ENCODE measurements around the gene RAB21. TPM values are rescaled to one million over a fixed set of nuclear protein-coding genes. Genes with fewer than 3 reads are reported as not detected.
"Not testable (repeated sequence)": the region's sequence is repeated elsewhere in the genome, so short reads cannot be mapped to it uniquely, and the experiment has no call there.

RAB21 gene
- polyA plus RNA-seq, 1 donor: 76.8 TPM

DNA sequence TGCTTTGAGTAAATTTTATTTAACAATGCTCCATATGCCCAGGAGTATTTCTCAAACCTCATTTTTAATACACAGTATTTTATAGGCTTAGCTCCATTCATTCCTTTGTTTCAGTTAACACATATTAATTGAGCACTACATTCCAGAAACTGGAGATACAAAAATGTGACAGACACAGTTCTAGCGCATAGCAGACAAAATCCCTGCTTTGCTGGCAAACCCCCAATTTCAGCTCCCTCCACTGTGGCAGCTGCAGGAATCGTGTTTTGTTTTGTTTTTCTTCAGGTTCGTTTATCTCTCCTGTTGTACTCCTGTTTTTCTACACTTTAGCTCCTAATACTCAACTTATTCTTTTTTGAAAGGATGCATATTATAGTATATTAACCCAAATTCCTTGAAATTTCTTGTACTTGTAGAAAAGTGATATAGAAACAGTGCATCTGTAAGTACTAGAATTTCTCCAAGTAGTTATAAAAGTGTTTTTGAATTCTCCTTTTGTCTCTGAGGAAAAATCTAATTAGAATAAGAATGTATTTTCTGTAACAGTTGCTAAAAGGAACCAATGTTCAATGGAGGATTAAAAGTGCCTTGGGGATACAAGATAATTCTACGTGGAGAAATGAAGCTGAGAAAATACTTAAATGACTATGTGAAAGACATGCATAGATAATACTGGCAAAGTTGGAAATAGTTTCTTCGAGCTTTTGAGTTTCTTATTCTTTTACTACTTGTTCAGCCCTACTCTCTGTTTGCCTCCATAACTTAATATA, 6.4 kb upstream of the RAB21 start:
- DNase-seq: no peak

DNA sequence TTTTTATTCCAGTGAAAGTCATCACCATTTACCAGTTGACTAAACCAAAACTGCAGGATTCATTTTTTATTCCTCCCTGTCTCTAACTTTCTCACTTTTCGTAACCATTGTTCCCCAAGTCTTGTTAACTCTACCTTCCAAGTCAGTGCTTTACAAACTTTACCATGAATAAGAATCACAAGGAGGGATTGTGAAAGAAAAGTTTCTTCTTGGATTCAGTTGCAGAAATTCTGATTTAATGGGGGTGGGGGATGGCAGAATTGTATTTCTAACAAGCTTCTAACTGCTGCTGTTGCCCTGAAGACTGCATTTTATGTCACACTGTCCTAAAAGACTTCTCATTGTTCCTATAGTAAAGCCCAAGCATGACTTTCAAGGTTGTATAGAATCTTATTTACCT, 5.0 kb upstream of the RAB21 start:
- DNase-seq: no peak

GRCh38 chr12:71752891-71753290, 1.8 kb upstream of the RAB21 start:
- DNase-seq: no peak

DNA sequence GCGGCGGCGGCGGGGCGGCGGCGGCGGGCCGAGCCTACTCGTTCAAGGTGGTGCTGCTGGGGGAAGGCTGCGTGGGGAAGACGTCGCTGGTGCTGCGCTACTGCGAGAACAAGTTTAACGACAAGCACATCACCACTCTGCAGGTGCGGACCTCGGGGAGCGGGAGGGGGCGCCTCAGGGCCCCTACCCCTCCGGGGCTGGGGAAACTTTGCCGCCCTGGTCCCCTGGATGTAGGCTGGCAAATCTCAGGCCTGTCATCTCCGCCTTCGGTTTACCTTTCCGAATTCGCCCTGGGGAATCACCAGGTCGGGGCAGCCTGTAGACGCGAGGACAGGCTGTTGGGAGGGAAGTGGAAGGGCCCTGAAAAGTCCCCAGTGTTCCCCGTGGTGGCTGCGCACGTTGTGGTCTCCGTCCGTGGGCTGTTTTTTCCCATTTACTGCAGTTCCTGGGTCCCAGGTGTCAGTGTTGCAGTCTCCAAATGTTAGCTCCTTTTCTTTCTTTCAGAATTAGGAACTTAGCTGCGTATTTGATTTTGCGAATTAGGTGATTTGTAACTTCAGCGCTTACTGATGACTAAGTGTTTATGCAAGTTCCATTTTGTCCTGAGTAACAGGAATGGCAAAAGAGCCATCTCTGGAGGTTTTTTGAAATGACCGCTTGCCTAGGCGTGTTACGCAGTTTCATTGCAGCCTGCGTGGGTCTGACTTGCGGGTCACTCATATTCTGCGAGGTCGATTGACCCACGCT, 656 bp downstream of the RAB21 start:
- DNase-seq: peak; percentile 55

- no peak for DNase-seq
Measured at GRCh38 chr12:71756054-71756690, 1.5 kb downstream of the RAB21 start.

- DNase-seq: no peak
Measured at GRCh38 chr12:71759941-71760340, 5.3 kb downstream of the RAB21 start.

DNA sequence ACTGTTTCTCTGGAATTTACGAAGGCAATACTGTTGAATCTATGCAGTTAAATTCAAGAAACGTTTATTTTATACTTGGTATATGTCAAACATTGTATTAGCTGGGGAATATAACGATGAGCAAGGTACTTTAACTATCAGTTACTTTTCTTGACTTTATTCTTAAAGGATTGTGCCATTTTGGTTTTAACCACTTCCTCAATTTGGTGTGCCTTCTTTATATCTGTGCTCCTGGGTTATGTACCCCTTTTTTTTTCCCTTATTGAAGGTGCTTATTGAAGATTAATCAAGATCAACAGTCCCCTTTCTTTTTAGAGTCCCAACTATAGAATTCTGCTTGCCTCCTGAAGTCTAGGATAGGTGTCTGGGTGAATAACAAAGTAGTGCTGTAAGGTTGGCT, 5.8 kb downstream of the RAB21 start:
- no peak for DNase-seq

GRCh38 chr12:71761354-71761753, 6.7 kb downstream of the RAB21 start:
- not testable (repeated sequence) for DNase-seq

- no peak for DNase-seq
Measured at GRCh38 chr12:71763677-71764379, 9.2 kb downstream of the RAB21 start.

GRCh38 chr12:71764587-71765321, 10.1 kb downstream of the RAB21 start:
- no peak for DNase-seq

DNA sequence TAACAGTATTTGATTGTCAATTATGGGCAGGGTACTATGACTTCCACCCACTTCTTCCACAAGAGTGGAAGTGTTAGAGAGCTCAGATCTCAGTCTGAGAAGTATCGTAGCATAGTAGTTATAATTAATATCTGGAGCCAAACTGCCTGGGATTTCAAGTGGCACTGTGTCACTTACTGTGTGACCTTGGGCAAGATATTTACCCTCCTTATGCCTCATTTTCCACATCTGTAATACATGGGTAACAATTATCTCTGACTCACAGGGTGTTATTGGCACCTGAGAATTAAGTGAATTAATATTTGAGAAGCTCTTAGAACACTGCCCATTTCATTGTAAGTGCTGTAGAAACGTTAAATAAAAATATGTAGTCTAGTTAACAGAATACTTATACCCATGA, 11.5 kb downstream of the RAB21 start:
- no peak for DNase-seq

- no peak for DNase-seq
Measured at GRCh38 chr12:71767183-71767582, 12.5 kb downstream of the RAB21 start.

GRCh38 chr12:71768900-71769299, 14.2 kb downstream of the RAB21 start:
- no peak for DNase-seq

DNA sequence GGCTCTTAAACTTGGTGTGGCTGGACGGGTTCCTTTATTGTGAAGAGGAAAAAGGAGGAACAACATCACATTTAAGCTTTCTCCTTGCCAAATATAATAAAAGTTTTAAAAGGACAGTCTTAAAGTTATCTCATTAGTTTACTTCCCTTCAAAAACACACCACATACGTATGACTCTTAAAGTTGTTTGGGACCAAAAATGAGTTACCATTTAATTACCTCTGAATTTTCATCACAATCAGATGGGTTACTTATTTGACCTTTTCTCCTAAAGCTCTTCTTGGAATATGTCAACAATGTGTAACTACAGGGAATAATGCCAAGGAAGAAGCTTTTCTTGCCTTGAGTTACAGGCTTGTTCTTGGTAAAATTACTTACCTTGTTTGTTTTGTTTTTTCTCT, 16.4 kb downstream of the RAB21 start:
- DNase-seq: no peak

- DNase-seq: no peak
Measured at GRCh38 chr12:71772735-71773134, 18.1 kb downstream of the RAB21 start.

DNA sequence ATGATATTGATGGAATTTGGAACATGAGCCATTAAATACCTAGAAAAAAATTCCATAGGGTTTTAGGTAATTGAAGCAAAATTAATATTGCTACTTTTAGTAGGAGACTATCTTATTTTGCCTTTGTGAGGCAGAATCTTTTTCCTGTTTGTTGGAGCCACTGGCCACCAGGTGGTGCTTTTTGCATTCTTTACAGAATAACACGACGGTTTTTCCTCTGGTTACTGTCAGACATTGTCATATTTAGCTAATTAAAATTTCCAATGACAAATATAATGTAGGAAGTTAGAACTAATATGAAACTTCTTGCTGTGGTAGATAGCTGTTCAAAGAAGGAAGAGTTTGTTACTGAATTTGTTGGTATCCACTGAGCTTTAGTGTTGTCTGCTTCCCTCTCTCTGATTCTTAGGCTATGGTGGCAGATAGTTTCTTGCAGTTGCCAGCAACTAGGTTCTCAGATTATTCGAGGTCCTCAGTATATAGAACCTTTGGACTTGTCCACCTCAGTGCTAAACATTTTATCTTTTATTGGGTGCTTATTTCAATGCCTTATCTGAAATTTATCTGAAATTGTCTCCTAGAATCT, 25.7 kb downstream of the RAB21 start:
- DNase-seq: peak; percentile 26

DNA sequence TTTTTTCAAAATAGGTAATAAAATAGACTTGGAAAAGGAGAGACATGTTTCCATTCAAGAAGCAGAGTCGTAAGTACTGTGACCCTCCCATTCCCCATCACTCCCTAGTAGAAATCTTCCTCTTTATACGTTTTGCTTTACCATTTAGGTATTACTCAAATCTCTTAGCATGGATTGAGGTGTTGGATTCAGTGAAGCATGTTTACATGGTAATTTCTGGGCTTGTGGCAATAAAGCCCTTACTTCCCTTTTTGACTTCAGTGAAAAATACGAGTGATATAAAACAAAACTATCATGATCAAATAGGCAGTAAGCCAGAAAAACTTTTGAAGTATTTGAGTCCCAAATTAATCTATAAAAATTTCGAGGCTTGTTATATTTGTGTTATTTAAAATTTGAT, 27.4 kb downstream of the RAB21 start:
- no peak for DNase-seq

DNA sequence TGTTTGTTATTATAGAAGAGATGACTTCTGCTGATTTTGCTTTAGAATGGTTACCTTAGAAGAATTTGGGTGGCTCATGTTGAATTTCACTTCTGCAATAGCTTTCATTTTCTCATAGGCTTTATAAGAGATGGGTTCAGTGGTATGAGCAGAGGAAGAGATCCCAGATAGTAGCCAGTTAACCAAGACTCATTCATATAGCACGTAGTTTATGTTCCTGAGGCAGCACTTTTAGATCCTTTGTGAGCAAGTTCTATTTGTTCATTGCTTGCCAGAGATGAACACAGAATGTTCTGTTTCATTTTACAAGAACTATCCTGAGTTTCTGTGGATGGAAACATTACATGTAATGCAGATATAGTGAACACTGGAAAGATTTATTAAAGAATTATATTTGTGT, 32.2 kb downstream of the RAB21 start:
- no peak for DNase-seq

DNA sequence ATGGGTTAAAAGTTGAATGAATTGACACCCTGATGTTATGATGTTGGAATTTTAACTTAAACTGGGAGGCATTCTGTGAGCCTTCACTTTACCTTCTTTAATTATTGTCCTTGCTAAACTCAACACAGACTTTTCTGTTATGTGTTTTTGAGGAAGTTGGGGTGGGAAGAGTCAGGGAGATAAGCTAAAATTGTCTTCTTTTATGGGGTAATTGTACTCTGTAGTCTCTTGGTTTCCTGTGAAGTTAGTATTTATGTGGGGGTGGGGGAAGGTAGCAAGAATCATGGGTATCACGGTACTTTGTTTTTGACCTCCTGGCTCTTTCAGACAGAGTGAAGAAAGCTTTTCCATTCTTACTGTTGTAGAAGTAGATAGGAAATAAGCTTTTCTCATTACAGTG, 32.9 kb downstream of the RAB21 start:
- no peak for DNase-seq

GRCh38 chr12:71790331-71790730, 35.7 kb downstream of the RAB21 start:
- DNase-seq: no peak

GRCh38 chr12:71791473-71792150, 36.9 kb downstream of the RAB21 start:
- no peak for DNase-seq

All from left kidney (tissue), 2 donors.